Measurements from ENCODE around the gene WDCP. TPM values are rescaled to one million over a fixed set of nuclear protein-coding genes. Genes with fewer than 3 reads are reported as not detected.

The WDCP gene
- total RNA-seq, 6 experiments from 2014 or later, result 4.3 to 8.7 (median 5.5) TPM

Small RNA genes lying within 50 kb of the gene (small RNA-seq; reads per million reads assigned to genes)
- 0 reads per million in 2 experiments for gene RN7SL610P
- gene RNU6-370P, result 0 reads per million in 2 experiments

Other genes with a start within 250 kb of the WDCP start
- gene ATAD2B, start 120.3 kb downstream of the WDCP start, total RNA-seq, result 10 to 100 TPM in 1 of 6 experiments, 1 to 10 TPM in 5; 7.5 to 12.1 (median 8.8) TPM
- 1 to 10 TPM; 4.6 to 7.9 (median 6.2) TPM for gene UBXN2A, start 106.9 kb downstream of the WDCP start, total RNA-seq
- under 1 TPM in 3 of 6 experiments, not detected in 3; 0.07 to 0.62 (median 0.22) TPM for gene MFSD2B, start 37.3 kb downstream of the WDCP start, total RNA-seq
- 10 to 100 TPM in 1 of 6 experiments, 1 to 10 TPM in 5; 2.4 to 11.0 (median 3.2) TPM for gene FKBP1B, start 2.4 kb upstream of the WDCP start, total RNA-seq
- 10 to 100 TPM; 32.7 to 70.8 (median 40.3) TPM for gene SF3B6, start 28.9 kb upstream of the WDCP start, total RNA-seq
- 10 to 100 TPM in 3 of 6 experiments, 1 to 10 TPM in 3; 5.2 to 20.4 (median 9.6) TPM for gene TP53I3, start 37.4 kb upstream of the WDCP start, total RNA-seq
- gene PFN4, start 75.9 kb upstream of the WDCP start, total RNA-seq, result under 1 TPM in 4 of 6 experiments, not detected in 2; 0.22 to 0.66 (median 0.30) TPM
- 1 to 10 TPM; 2.8 to 4.6 (median 3.7) TPM for gene FAM228B, start 76.1 kb upstream of the WDCP start, total RNA-seq
- under 1 TPM in 3 of 6 experiments, not detected in 3; 0.12 to 0.22 (median 0.18) TPM for gene FAM228A, start 127.7 kb upstream of the WDCP start, total RNA-seq

All from right lobe of liver (tissue), 5 donors.